EL (cell line): ENCODE measurements around the gene SLC12A7.

Experiments used
- DNase-seq: peaks from one replicate; pipeline ENCODE4 v3.0.0-alpha.2; 2016

The SLC12A7 gene

GRCh38 chr5:1045960-1046560 lies 65.8 kb downstream of the SLC12A7 start:
- no peak for DNase-seq

- no peak for DNase-seq
Measured at GRCh38 chr5:1044117-1044516, 67.7 kb downstream of the SLC12A7 start.

- DNase-seq = no peak
Measured at GRCh38 chr5:1043327-1043726, 68.5 kb downstream of the SLC12A7 start.

GRCh38 chr5:1042626-1043025 lies 69.2 kb downstream of the SLC12A7 start:
- no peak for DNase-seq

GRCh38 chr5:1041225-1042143 lies 70.4 kb downstream of the SLC12A7 start:
- DNase-seq = no peak

GRCh38 chr5:1040571-1040970 lies 71.3 kb downstream of the SLC12A7 start:
- no peak for DNase-seq

GRCh38 chr5:1039706-1040260 lies 72.1 kb downstream of the SLC12A7 start:
- no peak for DNase-seq

GRCh38 chr5:1039210-1039548 lies 72.7 kb downstream of the SLC12A7 start:
- DNase-seq = no peak

- no peak for DNase-seq
Measured at GRCh38 chr5:1038417-1039209, 73.2 kb downstream of the SLC12A7 start.

- no peak for DNase-seq
Measured at GRCh38 chr5:1037671-1038416, 74.0 kb downstream of the SLC12A7 start.

- DNase-seq = no peak
Measured at GRCh38 chr5:1037123-1037670, 74.7 kb downstream of the SLC12A7 start.

GRCh38 chr5:1036504-1037122 lies 75.2 kb downstream of the SLC12A7 start:
- DNase-seq = no peak

GRCh38 chr5:1035421-1036405 lies 76.2 kb downstream of the SLC12A7 start:
- DNase-seq = no peak

GRCh38 chr5:1034986-1035385 lies 76.9 kb downstream of the SLC12A7 start:
- no peak for DNase-seq

- no peak for DNase-seq
Measured at GRCh38 chr5:1034421-1034905, 77.4 kb downstream of the SLC12A7 start.

- DNase-seq = no peak
Measured at GRCh38 chr5:1033606-1034420, 78.0 kb downstream of the SLC12A7 start.

- DNase-seq = no peak
Measured at GRCh38 chr5:1033178-1033577, 78.7 kb downstream of the SLC12A7 start.

- no peak for DNase-seq
Measured at GRCh38 chr5:1032551-1033027, 79.3 kb downstream of the SLC12A7 start.

GRCh38 chr5:1032011-1032410 lies 79.9 kb downstream of the SLC12A7 start:
- no peak for DNase-seq
